ENCODE measurements around the gene LSR. TPM values are rescaled to one million over a fixed set of nuclear protein-coding genes. Genes with fewer than 3 reads are reported as not detected.
"Not testable (repeated sequence)": the region's sequence is repeated elsewhere in the genome, so short reads cannot be mapped to it uniquely, and the experiment has no call there.

Gene LSR
- total and polyA plus RNA-seq, 4 donors, result 2.0 to 29.4 (median 23.3) TPM

DNA sequence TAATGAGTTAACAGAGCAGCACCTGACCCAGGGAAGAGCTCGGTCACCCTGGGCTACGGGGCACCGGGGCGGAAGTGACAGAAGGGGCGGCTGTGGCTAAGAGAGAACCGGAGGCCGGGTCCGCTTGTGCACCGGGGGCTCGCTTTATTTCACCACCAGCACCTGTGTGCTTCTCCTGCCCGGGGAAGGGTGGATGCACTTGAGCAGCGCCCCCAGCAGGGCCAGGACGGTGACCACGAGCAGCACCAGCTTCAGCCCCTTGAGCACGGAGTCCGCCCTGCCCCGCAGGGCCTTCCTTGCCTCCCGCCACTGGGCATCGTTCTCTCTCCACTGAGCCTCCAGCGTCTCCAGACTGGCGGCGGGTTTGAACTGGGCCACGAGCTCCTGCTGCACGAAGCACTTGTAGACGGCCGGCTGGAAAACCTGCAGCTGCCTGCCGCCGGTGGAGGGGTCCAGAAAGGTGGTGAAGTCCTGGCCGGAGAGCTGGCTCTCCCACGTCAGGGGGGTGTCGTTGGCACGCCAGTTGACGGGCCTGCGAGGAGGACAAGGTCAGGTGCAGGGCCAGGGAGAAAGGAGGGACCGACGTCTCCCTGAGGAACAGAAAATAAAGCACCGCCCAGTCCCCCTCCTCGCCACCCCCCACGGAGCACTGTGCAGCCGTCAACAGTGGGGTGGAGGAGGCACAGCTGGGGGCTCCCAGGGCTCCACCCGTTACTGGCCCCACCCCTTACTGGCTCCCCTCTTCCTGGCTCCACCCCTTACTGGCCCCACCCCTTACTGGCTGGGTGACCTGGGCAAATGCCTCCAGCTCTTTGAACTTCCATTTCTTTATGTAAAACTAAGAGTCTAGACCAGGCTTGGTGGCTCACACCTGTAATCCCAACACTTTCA is 23.9 kb upstream of the LSR start:
- no peak for DNase-seq (ENCODE audit: low read depth in 4 of 6, low spot score in 6 of 6)
- peaks cover 6% of the 10 kb centered on the region for H3K4me1 ChIP-seq (ENCODE audit: control insufficient read depth, insufficient read depth, low read length)
- H3K36me3 ChIP-seq (ENCODE audit: control insufficient read depth, insufficient read depth, low read length), result no peaks in the 10 kb centered on the region
- no peaks in the 10 kb centered on the region for H3K27me3 ChIP-seq (ENCODE audit: control insufficient read depth, insufficient read depth, low read length)
- no peaks in the 10 kb centered on the region for H3K9me3 ChIP-seq (ENCODE audit: control insufficient read depth, insufficient read depth, low read length)
- H3K27ac ChIP-seq (ENCODE audit: low read depth, low read length), result no peak overlapping the region
- WGBS (ENCODE audit: insufficient coverage), result 41% methylated on average over 35 of the region's 41 CpGs
- H3K4me3 ChIP-seq (ENCODE audit: low read depth, low read length), result no peak overlapping the region

DNA sequence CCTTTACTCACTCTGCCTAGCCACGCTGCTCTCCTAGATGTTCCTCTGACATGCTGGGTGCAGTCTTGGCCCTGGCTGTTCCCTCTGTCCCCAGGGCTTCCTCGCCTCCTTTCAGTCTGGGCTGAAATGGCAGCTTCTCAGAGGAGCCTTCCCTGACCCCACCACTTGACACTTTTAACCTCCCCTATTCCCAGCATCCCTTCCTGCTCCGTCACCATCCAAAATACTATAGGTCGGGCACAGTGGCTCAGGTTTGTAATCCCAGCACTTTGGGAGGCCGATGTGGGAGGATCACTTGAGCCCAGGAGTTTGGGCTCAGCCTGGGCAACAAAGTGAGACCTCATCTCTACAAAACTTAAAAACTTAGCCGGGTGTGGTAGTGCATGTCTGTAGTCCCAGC is 22.9 kb upstream of the LSR start:
- Histone ChIP-seq H3K4me3 (ENCODE audit: low read depth, low read length) (no peak overlapping the region), H3K4me1 (ENCODE audit: control insufficient read depth, insufficient read depth, low read length) (peaks cover 6% of the 10 kb centered on the region), H3K27ac (ENCODE audit: low read depth, low read length) (no peak overlapping the region), H3K27me3 (ENCODE audit: control insufficient read depth, insufficient read depth, low read length) (no peaks in the 10 kb centered on the region), H3K36me3 (ENCODE audit: control insufficient read depth, insufficient read depth, low read length) (no peaks in the 10 kb centered on the region), H3K9me3 (ENCODE audit: control insufficient read depth, insufficient read depth, low read length) (no peaks in the 10 kb centered on the region)
- no peak for DNase-seq (ENCODE audit: low read depth in 4 of 6, low spot score in 6 of 6)
- 85% methylated on average over 5 of the region's 6 CpGs for WGBS (ENCODE audit: insufficient coverage)

DNA sequence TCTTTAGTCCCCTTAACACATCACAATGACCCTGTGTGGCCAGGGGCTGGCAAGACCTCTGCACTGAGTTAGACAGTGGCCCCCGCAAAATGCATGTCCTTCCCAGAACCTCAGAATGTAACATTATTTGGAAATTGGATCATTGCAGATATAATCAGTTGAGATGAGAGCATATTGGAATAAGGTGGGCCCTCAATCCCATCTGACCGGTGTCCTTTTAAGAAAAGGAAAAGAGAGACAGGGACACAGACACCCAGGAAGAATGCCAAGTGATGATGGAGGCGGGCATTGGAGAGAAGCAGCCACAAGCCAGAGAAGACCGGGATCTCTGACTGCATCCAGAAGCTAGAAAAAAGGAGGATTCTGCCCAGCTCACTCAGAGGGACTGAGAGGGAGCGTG is 22.1 kb upstream of the LSR start:
- Histone ChIP-seq H3K36me3 (ENCODE audit: control insufficient read depth, insufficient read depth, low read length) (no peaks in the 10 kb centered on the region), H3K4me1 (ENCODE audit: control insufficient read depth, insufficient read depth, low read length) (peaks cover 6% of the 10 kb centered on the region), H3K4me3 (ENCODE audit: low read depth, low read length) (no peak overlapping the region), H3K9me3 (ENCODE audit: control insufficient read depth, insufficient read depth, low read length) (no peaks in the 10 kb centered on the region), H3K27ac (ENCODE audit: low read depth, low read length) (no peak overlapping the region), H3K27me3 (ENCODE audit: control insufficient read depth, insufficient read depth, low read length) (no peaks in the 10 kb centered on the region)
- no peak for DNase-seq (ENCODE audit: low read depth in 4 of 6, low spot score in 6 of 6)
- 79% methylated on average over 4 of the region's 5 CpGs for WGBS (ENCODE audit: insufficient coverage)

DNA sequence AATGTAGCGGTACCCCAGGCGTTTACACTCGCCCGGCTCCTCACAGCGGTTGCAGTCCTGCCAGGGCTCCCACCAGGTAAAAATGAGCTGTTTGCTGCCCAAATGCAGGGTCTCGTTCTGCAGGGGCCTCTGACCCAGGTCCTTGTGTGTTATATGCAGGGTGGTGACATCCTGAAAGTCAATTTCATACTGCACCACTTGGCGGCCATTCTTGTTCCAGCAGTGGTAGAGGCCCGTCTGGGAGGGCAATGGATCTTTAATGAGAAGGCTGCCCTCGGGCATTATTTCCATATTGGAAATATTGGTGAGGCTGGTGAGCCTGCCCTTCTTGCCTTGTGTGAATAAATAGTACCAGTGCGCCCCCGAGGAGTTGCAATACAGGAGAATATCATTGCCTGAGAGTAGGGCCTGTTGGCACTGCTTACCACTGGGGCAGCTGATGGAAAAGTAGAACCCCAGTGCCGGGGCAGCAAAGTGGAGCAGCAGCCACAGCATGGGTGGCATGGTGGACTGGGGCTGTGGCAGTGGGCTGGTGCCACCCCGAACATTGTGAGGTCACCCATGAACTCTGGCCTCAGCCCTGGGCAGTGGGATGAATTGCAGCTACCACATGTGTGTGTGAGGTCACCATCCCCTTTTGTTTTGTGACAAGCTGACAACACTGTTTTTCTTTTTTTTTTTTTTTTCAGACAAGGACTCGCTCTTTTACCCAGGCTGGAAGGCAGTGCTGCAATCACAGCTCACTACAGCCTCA is 20.4 kb upstream of the LSR start, which contains the start of gene FAM187B:
Gene FAM187B (minus strand): TSS at position 563 of the 754 bp plus-strand sequence. CDS start 59 bp downstream, at position 504.
- Histone ChIP-seq H3K4me3 (ENCODE audit: low read depth, low read length) (no peak within 1 kb of the TSS), H3K27me3 (ENCODE audit: control insufficient read depth, insufficient read depth, low read length) (no peaks in the 10 kb centered on the region), H3K36me3 (ENCODE audit: control insufficient read depth, insufficient read depth, low read length) (no peaks in the 10 kb centered on the region), H3K27ac (ENCODE audit: low read depth, low read length) (no peak within 1 kb of the TSS), H3K4me1 (ENCODE audit: control insufficient read depth, insufficient read depth, low read length) (peaks cover 6% of the 10 kb centered on the region), H3K9me3 (ENCODE audit: control insufficient read depth, insufficient read depth, low read length) (no peaks in the 10 kb centered on the region)
- no peak for DNase-seq (ENCODE audit: low read depth in 4 of 6, low spot score in 6 of 6)
- WGBS (ENCODE audit: insufficient coverage), result 84% methylated on average over 7 of the region's 14 CpGs

DNA sequence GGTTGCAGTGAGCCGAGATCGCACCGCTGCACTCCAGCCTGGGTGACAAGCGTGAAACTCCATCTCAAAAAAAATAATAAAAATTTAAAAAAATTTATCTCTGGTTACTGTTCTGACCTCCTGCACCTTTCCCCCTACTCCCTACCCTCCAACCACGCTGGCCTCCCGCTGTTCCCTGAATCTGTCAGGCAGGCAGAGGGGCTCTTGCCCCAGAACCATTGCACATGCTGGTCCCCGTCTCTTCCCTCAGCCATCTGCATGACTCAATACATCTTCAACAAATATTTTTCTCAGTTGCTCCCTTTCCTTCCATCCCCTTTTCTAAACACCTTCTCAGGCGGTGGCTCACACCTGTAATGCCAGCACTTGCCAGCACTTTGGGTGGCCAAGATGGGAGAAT is 19.2 kb upstream of the LSR start:
- no peaks in the 10 kb centered on the region for H3K36me3 ChIP-seq (ENCODE audit: control insufficient read depth, insufficient read depth, low read length)
- no peaks in the 10 kb centered on the region for H3K27me3 ChIP-seq (ENCODE audit: control insufficient read depth, insufficient read depth, low read length)
- no peak for DNase-seq (ENCODE audit: low read depth in 4 of 6, low spot score in 6 of 6)
- H3K4me3 ChIP-seq (ENCODE audit: low read depth, low read length), result no peak overlapping the region
- 78% methylated on average over 4 of the region's 8 CpGs for WGBS (ENCODE audit: insufficient coverage)
- H3K27ac ChIP-seq (ENCODE audit: low read depth, low read length), result no peak overlapping the region
- no peaks in the 10 kb centered on the region for H3K9me3 ChIP-seq (ENCODE audit: control insufficient read depth, insufficient read depth, low read length)
- H3K4me1 ChIP-seq (ENCODE audit: control insufficient read depth, insufficient read depth, low read length), result peaks cover 6% of the 10 kb centered on the region

DNA sequence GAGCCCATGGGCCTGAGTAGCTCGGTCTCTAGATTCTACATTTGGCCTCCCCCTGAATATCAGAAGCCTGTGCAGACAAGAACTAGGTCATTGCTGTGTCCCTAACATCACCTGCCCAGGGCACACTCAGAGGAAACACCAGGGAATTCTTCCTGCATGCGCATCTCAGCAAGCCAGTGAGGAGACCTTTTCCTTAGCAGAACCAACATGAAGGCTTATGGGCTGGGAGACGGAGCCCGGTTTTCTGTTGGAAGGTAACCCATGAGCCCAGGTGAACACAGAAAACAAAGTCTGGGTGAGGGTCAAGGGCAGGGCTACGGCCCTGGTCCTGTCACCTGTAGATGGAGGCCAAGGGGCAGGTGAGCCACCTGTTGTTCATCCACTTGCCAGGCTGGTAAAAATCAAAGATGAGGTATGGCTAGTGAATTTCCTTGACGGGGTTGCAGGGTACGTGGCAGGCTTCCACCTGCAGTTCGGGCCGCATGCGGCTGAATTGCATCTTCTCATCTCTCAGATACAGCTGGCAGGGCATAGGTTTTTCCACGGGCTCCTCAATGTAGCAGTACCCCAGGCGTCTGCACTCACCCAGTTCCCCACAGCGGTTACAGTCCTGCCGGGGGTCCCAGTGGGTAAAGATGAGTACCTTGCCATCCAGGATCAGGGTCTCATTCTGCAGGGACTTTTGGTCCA is 16.7 kb upstream of the LSR start:
- WGBS (ENCODE audit: insufficient coverage), result 80% methylated on average over 12 of the region's 14 CpGs
- Histone ChIP-seq H3K36me3 (ENCODE audit: control insufficient read depth, insufficient read depth, low read length) (no peaks in the 10 kb centered on the region), H3K9me3 (ENCODE audit: control insufficient read depth, insufficient read depth, low read length) (no peaks in the 10 kb centered on the region), H3K4me1 (ENCODE audit: control insufficient read depth, insufficient read depth, low read length) (no peaks in the 10 kb centered on the region), H3K27me3 (ENCODE audit: control insufficient read depth, insufficient read depth, low read length) (no peaks in the 10 kb centered on the region), H3K4me3 (ENCODE audit: low read depth, low read length) (no peak overlapping the region), H3K27ac (ENCODE audit: low read depth, low read length) (no peak overlapping the region)
- DNase-seq (ENCODE audit: low read depth in 4 of 6, low spot score in 6 of 6), result no peak

DNA sequence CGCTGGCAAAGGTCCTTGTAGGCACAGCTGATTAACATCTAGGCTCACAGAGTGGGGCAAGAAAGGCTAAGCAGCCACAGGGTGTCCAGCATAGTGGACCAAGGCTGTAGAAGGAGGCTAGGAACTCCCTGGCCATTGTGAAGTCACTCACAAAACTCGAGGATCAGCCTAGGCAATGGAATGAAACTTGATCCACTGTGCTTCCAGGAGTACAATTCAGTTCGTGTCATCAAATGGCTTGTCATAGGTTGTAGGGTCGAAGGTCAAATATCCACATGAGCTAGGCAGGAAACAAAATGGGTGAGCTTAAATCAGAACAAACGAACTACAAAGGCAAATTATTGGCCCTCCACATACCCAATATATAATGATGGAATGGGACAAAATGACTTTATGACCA is 15.9 kb upstream of the LSR start:
- Histone ChIP-seq H3K27ac (ENCODE audit: low read depth, low read length) (no peak overlapping the region), H3K27me3 (ENCODE audit: control insufficient read depth, insufficient read depth, low read length) (no peaks in the 10 kb centered on the region), H3K9me3 (ENCODE audit: control insufficient read depth, insufficient read depth, low read length) (no peaks in the 10 kb centered on the region), H3K4me1 (ENCODE audit: control insufficient read depth, insufficient read depth, low read length) (no peaks in the 10 kb centered on the region), H3K4me3 (ENCODE audit: low read depth, low read length) (no peak overlapping the region), H3K36me3 (ENCODE audit: control insufficient read depth, insufficient read depth, low read length) (no peaks in the 10 kb centered on the region)
- no peak for DNase-seq (ENCODE audit: low read depth in 4 of 6, low spot score in 6 of 6)
- WGBS (ENCODE audit: insufficient coverage), result 44% methylated on average over 3 of the region's 5 CpGs

DNA sequence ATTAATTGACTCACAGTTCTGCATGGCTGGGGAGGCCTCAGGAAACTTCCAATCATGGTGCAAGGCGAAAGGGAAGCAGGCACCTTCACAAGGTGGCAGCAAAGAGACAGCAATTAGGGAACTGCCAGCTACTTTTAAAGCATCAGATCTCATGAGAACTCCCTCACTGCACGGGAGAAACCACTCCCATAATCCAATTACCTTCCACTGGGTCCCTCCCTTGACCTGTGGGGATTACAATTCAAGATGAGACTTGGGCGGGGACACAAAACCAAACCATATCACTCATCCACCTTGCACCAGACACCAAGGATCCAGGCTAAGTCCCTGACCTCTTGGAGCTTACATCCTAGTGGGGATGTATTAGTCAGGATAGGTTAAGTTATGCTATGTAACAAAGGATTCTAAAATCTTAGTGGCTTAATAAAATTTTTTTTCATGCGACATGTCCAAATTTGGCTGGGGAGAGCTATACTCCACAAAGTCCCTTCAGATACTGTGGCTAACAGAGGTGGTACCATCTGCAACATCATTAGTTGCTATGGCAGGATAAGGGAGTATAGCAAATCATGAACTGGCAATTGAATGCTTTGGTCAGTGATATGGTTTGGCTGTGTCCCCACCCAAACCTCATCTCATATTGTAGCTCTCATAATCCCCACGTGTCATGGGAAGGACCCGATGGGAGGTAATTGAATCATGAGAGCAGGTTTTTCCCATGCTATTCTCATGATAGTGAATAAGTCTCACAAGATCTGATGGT is 12.0 kb upstream of the LSR start:
- H3K27me3 ChIP-seq (ENCODE audit: control insufficient read depth, insufficient read depth, low read length), result no peaks in the 10 kb centered on the region
- H3K36me3 ChIP-seq (ENCODE audit: control insufficient read depth, insufficient read depth, low read length), result no peaks in the 10 kb centered on the region
- WGBS (ENCODE audit: insufficient coverage), result 100% methylated on average over 1 of the region's 6 CpGs
- H3K9me3 ChIP-seq (ENCODE audit: control insufficient read depth, insufficient read depth, low read length), result peaks cover 3% of the 10 kb centered on the region
- no peak overlapping the region for H3K27ac ChIP-seq (ENCODE audit: low read depth, low read length)
- no peak for DNase-seq (ENCODE audit: low read depth in 4 of 6, low spot score in 6 of 6)
- no peak overlapping the region for H3K4me3 ChIP-seq (ENCODE audit: low read depth, low read length)
- H3K4me1 ChIP-seq (ENCODE audit: control insufficient read depth, insufficient read depth, low read length), result no peaks in the 10 kb centered on the region

DNA sequence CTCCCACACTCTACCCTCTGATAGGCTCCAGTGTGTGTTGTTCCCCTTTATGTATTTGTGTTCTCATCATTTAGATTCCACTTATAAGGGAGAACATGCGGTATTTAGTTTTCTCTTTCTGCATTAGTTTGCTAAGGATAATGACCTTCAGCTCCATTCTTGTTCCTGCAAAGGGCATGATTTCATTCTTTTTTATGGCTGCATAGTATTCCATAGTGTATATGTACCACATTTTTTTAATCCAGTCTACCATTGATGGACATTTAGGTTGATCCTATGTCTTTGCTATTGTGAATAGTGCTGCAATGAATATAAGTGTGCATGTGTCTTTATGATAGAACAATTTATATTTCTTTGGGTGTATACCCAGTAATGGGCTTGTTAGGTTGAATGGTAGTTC is 9.2 kb upstream of the LSR start:
- not testable (repeated sequence) for H3K27me3 ChIP-seq (ENCODE audit: control insufficient read depth, insufficient read depth, low read length); H3K27ac ChIP-seq (ENCODE audit: low read depth, low read length); H3K36me3 ChIP-seq (ENCODE audit: control insufficient read depth, insufficient read depth, low read length); H3K9me3 ChIP-seq (ENCODE audit: control insufficient read depth, insufficient read depth, low read length); H3K4me1 ChIP-seq (ENCODE audit: control insufficient read depth, insufficient read depth, low read length); H3K4me3 ChIP-seq (ENCODE audit: low read depth, low read length); DNase-seq (ENCODE audit: low read depth in 4 of 6, low spot score in 6 of 6)
- WGBS (ENCODE audit: insufficient coverage), result no CpG with 5 or more reads among the region's 1 CpG
